GM12891 (cell line): Measurements from ENCODE around the gene MATN4.
"Not testable (repeated sequence)": the region's sequence is repeated elsewhere in the genome, so short reads cannot be mapped to it uniquely, and the experiment has no call there.

Experiments used
- PAX5 ChIP-seq: IDR thresholded peaks from 2 replicates; pipeline ENCODE4 v1.6.1; 2011; ENCODE audit warnings: low read length, moderate library complexity, mild to moderate bottlenecking; ENCODE audit not compliant: insufficient read depth, severe bottlenecking
- POLR2A ChIP-seq: IDR thresholded peaks from 2 replicates; pipeline ENCODE4 v1.6.1; 2011; ENCODE audit warnings: low read depth, low read length, control low read depth
- POLR2AphosphoS5 ChIP-seq: IDR thresholded peaks from 2 replicates; pipeline ENCODE4 v1.6.1; 2011; ENCODE audit warnings: low read depth, low read length, control low read depth
- SPI1 ChIP-seq: IDR thresholded peaks from 2 replicates; pipeline ENCODE4 v1.6.1; 2011; ENCODE audit warnings: low read depth, low read length, control low read depth
- TAF1 ChIP-seq: IDR thresholded peaks from 2 replicates; pipeline ENCODE4 v1.6.1; 2011; ENCODE audit warnings: low read depth, low read length, control low read depth

DNA sequence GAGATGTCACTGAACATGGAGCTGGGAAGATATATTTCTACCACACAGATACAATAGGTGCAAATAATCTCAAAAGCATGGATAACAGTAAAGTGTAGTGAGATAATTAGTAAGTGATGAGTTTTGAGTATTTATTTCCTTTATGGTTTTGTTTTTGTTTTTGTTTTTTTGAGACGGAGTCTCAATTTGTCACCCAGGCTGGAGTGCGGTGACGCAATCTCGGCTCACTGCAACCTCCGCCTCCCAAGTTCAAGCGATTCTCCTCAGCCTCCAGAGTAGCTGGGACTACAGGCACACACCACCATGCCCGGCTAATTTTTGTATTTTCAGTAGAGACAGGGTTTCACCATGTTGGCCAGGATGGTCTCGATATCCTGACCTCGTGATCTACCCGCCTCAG, 42.7 kb upstream of the MATN4 start:
- TF ChIP-seq TAF1, POLR2A, PAX5, POLR2AphosphoS5, SPI1: not testable (repeated sequence)
